HepG2 (cell line): ENCODE measurements around the gene ATAD3A.

ENCODE experiments used
- CBX5 ChIP-seq: sonication (generic); formaldehyde crosslinking; IDR thresholded peaks from 2 replicates; pipeline ENCODE4 v1.4.0; 2020; ENCODE audit warnings: missing genetic modification reagents, borderline replicate concordance
- MTA1 ChIP-seq: sonication (generic); formaldehyde crosslinking; IDR thresholded peaks from 2 replicates; pipeline ENCODE4 v1.4.0; 2020; ENCODE audit warnings: missing genetic modification reagents, mild to moderate bottlenecking, borderline replicate concordance
- MTERF4 ChIP-seq: sonication (generic); formaldehyde crosslinking; IDR thresholded peaks from 2 replicates; pipeline ENCODE4 v1.8.0; 2023; ENCODE audit warnings: mild to moderate bottlenecking, missing genetic modification reagents
- PBX3 ChIP-seq: sonication (generic); formaldehyde crosslinking; IDR thresholded peaks from 2 replicates; pipeline ENCODE4 v1.8.1; 2023; ENCODE audit warnings: missing genetic modification reagents, inconsistent platforms, borderline replicate concordance
- RNF2 ChIP-seq: fragments of 450-650 bp; conservative IDR thresholded peaks from 2 replicates; pipeline ENCODE4 v1.6.1; 2016; ENCODE audit warnings: low read depth
- SP1 ChIP-seq, 2 experiments: fragments of 450-650 bp in 1 of 2; sonication (generic) in 1 of 2; formaldehyde crosslinking in 1 of 2; IDR thresholded peaks; 2 replicates each; pipeline versions ENCODE4 v1.4.0 to v1.6.1; 2016 to 2020; ENCODE audit warnings: missing genetic modification reagents in 1 of 2
- SP2 ChIP-seq: sonication (generic); formaldehyde crosslinking; IDR thresholded peaks from 2 replicates; pipeline ENCODE4 v1.5.1; 2020; ENCODE audit warnings: mild to moderate bottlenecking, missing genetic modification reagents
- ZNF205 ChIP-seq: IDR thresholded peaks from 2 replicates; pipeline ENCODE4 v1.6.1; 2018; ENCODE audit warnings: missing biosample characterization, missing genetic modification reagents
- ZNF468 ChIP-seq: sonication (generic); formaldehyde crosslinking; IDR thresholded peaks from 2 replicates; pipeline ENCODE4 v1.8.0; 2022; ENCODE audit warnings: mild to moderate bottlenecking, moderate library complexity, missing genetic modification reagents
- ZNF496 ChIP-seq: sonication (generic); formaldehyde crosslinking; IDR thresholded peaks from 2 replicates; pipeline ENCODE4 v1.8.1; 2023; ENCODE audit warnings: mild to moderate bottlenecking, moderate library complexity, missing genetic modification reagents; ENCODE audit not compliant: insufficient replicate concordance
- ZNF639 ChIP-seq: conservative IDR thresholded peaks from 2 replicates; pipeline ENCODE4 v1.6.1; 2018; ENCODE audit warnings: missing genetic modification reagents
- ZNF83 ChIP-seq: sonication (generic); formaldehyde crosslinking; IDR thresholded peaks from 2 replicates; pipeline ENCODE4 v1.4.0; 2020; ENCODE audit warnings: missing genetic modification reagents, mild to moderate bottlenecking, borderline replicate concordance

DNA sequence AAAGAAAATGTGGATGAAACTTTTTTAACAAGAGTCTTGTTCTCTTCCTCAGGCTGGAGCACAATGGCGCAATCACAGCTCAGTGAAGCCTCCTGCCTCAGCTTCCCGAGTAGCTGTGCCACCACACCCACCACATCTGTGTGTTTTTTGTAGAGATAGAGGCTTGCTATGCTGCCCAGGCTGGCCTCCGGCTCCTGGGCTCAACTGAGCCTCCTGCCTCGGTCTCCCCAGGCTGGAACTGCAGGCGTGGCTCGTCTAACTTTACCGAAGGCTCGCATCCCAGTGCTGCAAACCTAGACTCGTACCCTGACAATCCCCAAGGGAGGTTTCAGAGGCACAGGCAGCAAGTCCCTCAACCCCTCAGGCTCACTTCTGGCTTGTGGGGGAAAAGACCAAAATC is 48.2 kb downstream of the ATAD3A start:
- TF ChIP-seq ZNF83, result no peak
- no peak for TF ChIP-seq RNF2
- TF ChIP-seq ZNF205, result no peak
- no peak for TF ChIP-seq PBX3 (CRISPR knock-in tag)
- no peak for TF ChIP-seq ZNF639 (CRISPR knock-in tag)
- TF ChIP-seq CBX5, result no peak
- TF ChIP-seq ZNF468 (CRISPR knock-in tag), result no peak
- TF ChIP-seq MTA1 (CRISPR knock-in tag), result no peak
- no peak for TF ChIP-seq ZNF496 (CRISPR knock-in tag)
- no peak for TF ChIP-seq SP2
- TF ChIP-seq MTERF4 (CRISPR knock-in tag), result no peak
- no peak for TF ChIP-seq SP1 (IDR thresholded peaks at IDR 0.05)
- TF ChIP-seq SP1 (CRISPR knock-in tag; IDR thresholded peaks at IDR 0.05), result no peak
